Measurements from ENCODE around the gene BLVRB.
"Not testable (repeated sequence)": the region's sequence is repeated elsewhere in the genome, so short reads cannot be mapped to it uniquely, and the experiment has no call there.

The BLVRB gene

GRCh38 chr19:40411125-40411842 lies 54.3 kb downstream of the BLVRB start:
- H3K27me3 ChIP-seq (ENCODE audit: insufficient read depth, insufficient read length), result no peaks in the 10 kb centered on the region
- H3K9me3 ChIP-seq (ENCODE audit: insufficient read depth, low read length), result no peaks in the 10 kb centered on the region
- no peaks in the 10 kb centered on the region for H3K36me3 ChIP-seq (ENCODE audit: insufficient read depth, insufficient read length, low read length)
- DNase-seq (ENCODE audit: low read depth, low spot score), result no peak
- H3K4me3 ChIP-seq (ENCODE audit: insufficient read length, low read depth), result no peak overlapping the region
- H3K4me1 ChIP-seq (ENCODE audit: insufficient read depth, insufficient read length), result peaks cover 19% of the 10 kb centered on the region
- peak overlapping the region; percentile 57 for H3K9ac ChIP-seq (ENCODE audit: insufficient read length, low read depth)
- TF ChIP-seq YY1 (IDR thresholded peaks at IDR 0.05; ENCODE audit: insufficient read depth, insufficient read length), result no peak
- no peak for TF ChIP-seq ZNF274 (IDR thresholded peaks at IDR 0.05; ENCODE audit: low read depth, low read length)
- no peak for TF ChIP-seq SUZ12 (IDR thresholded peaks at IDR 0.05; ENCODE audit: extremely low read depth, insufficient read depth, insufficient read length)

GRCh38 chr19:40410030-40410389 lies 55.5 kb downstream of the BLVRB start:
- H3K36me3 ChIP-seq (ENCODE audit: insufficient read depth, insufficient read length, low read length), result no peaks in the 10 kb centered on the region
- H3K9me3 ChIP-seq (ENCODE audit: insufficient read depth, low read length), result no peaks in the 10 kb centered on the region
- H3K9ac ChIP-seq (ENCODE audit: insufficient read length, low read depth), result no peak overlapping the region
- no peak overlapping the region for H3K4me3 ChIP-seq (ENCODE audit: insufficient read length, low read depth)
- no peaks in the 10 kb centered on the region for H3K27me3 ChIP-seq (ENCODE audit: insufficient read depth, insufficient read length)
- DNase-seq (ENCODE audit: low read depth, low spot score), result no peak
- TF ChIP-seq ZNF274 (IDR thresholded peaks at IDR 0.05; ENCODE audit: low read depth, low read length) (no peak), SUZ12 (IDR thresholded peaks at IDR 0.05; ENCODE audit: extremely low read depth, insufficient read depth, insufficient read length) (no peak), YY1 (IDR thresholded peaks at IDR 0.05; ENCODE audit: insufficient read depth, insufficient read length) (no peak)
- H3K4me1 ChIP-seq (ENCODE audit: insufficient read depth, insufficient read length), result peaks cover 21% of the 10 kb centered on the region

GRCh38 chr19:40408598-40408925 lies 57.0 kb downstream of the BLVRB start:
- not testable (repeated sequence) for H3K27me3 ChIP-seq (ENCODE audit: insufficient read depth, insufficient read length); H3K36me3 ChIP-seq (ENCODE audit: insufficient read depth, insufficient read length, low read length); H3K4me3 ChIP-seq (ENCODE audit: insufficient read length, low read depth); H3K9me3 ChIP-seq (ENCODE audit: insufficient read depth, low read length); DNase-seq (ENCODE audit: low read depth, low spot score); H3K9ac ChIP-seq (ENCODE audit: insufficient read length, low read depth)
- peaks cover 22% of the 10 kb centered on the region for H3K4me1 ChIP-seq (ENCODE audit: insufficient read depth, insufficient read length)

GRCh38 chr19:40407714-40408597 lies 57.6 kb downstream of the BLVRB start:
- H3K4me1 ChIP-seq (ENCODE audit: insufficient read depth, insufficient read length), result peaks cover 22% of the 10 kb centered on the region
- no peaks in the 10 kb centered on the region for H3K9me3 ChIP-seq (ENCODE audit: insufficient read depth, low read length)
- no peaks in the 10 kb centered on the region for H3K36me3 ChIP-seq (ENCODE audit: insufficient read depth, insufficient read length, low read length)
- TF ChIP-seq YY1 (IDR thresholded peaks at IDR 0.05; ENCODE audit: insufficient read depth, insufficient read length), result no peak
- TF ChIP-seq ZNF274 (IDR thresholded peaks at IDR 0.05; ENCODE audit: low read depth, low read length), result no peak
- TF ChIP-seq SUZ12 (IDR thresholded peaks at IDR 0.05; ENCODE audit: extremely low read depth, insufficient read depth, insufficient read length), result no peak
- H3K27me3 ChIP-seq (ENCODE audit: insufficient read depth, insufficient read length), result no peaks in the 10 kb centered on the region
- H3K4me3 ChIP-seq (ENCODE audit: insufficient read length, low read depth), result no peak overlapping the region
- H3K9ac ChIP-seq (ENCODE audit: insufficient read length, low read depth), result peak overlapping the region; percentile 21
- no peak for DNase-seq (ENCODE audit: low read depth, low spot score)

GRCh38 chr19:40403262-40403984 lies 62.1 kb downstream of the BLVRB start:
- peak; percentile 94 for DNase-seq (ENCODE audit: low read depth, low spot score)
- Histone ChIP-seq H3K4me3 (ENCODE audit: insufficient read length, low read depth) (peak overlapping the region; percentile 47), H3K27me3 (ENCODE audit: insufficient read depth, insufficient read length) (no peaks in the 10 kb centered on the region), H3K9me3 (ENCODE audit: insufficient read depth, low read length) (no peaks in the 10 kb centered on the region), H3K9ac (ENCODE audit: insufficient read length, low read depth) (peak overlapping the region; percentile 72), H3K4me1 (ENCODE audit: insufficient read depth, insufficient read length) (peaks cover 11% of the 10 kb centered on the region), H3K36me3 (ENCODE audit: insufficient read depth, insufficient read length, low read length) (no peaks in the 10 kb centered on the region)
- TF ChIP-seq SUZ12 (IDR thresholded peaks at IDR 0.05; ENCODE audit: extremely low read depth, insufficient read depth, insufficient read length) (no peak), ZNF274 (IDR thresholded peaks at IDR 0.05; ENCODE audit: low read depth, low read length) (no peak), YY1 (IDR thresholded peaks at IDR 0.05; ENCODE audit: insufficient read depth, insufficient read length) (no peak)

GRCh38 chr19:40400559-40400958 lies 65.0 kb downstream of the BLVRB start:
- Histone ChIP-seq H3K4me1 (ENCODE audit: insufficient read depth, insufficient read length) (peaks cover 3% of the 10 kb centered on the region), H3K9me3 (ENCODE audit: insufficient read depth, low read length) (no peaks in the 10 kb centered on the region), H3K36me3 (ENCODE audit: insufficient read depth, insufficient read length, low read length) (no peaks in the 10 kb centered on the region), H3K4me3 (ENCODE audit: insufficient read length, low read depth) (no peak overlapping the region), H3K27me3 (ENCODE audit: insufficient read depth, insufficient read length) (no peaks in the 10 kb centered on the region), H3K9ac (ENCODE audit: insufficient read length, low read depth) (no peak overlapping the region)
- TF ChIP-seq ZNF274 (IDR thresholded peaks at IDR 0.05; ENCODE audit: low read depth, low read length) (no peak), SUZ12 (IDR thresholded peaks at IDR 0.05; ENCODE audit: extremely low read depth, insufficient read depth, insufficient read length) (no peak), YY1 (IDR thresholded peaks at IDR 0.05; ENCODE audit: insufficient read depth, insufficient read length) (no peak)
- DNase-seq (ENCODE audit: low read depth, low spot score), result no peak

All from NT2/D1 (cell line).